ENCODE data around the gene TERB2.
"Not testable (repeated sequence)": the region's sequence is repeated elsewhere in the genome, so short reads cannot be mapped to it uniquely, and the experiment has no call there.

DNA sequence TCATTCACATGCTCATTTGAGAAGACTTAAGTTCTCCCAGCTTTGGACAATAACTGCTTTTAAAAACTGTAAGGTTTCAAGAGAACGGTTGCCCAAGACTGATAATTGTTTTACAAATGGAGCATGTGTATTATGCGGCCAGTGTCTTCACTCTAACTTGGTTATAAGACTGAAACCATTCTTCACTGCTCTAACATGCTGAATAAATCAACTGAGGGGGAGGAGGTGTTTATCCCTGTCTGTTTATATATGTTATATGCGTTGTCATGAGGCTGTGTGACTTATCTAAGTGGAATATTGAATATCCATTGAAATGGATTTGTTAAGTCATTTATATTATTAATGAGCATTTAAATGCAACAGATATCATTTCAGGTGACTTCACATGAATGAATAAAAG lies 41.1 kb downstream of the TERB2 start:
- not testable (repeated sequence) for TF ChIP-seq CTCF (IDR thresholded peaks at IDR 0.05 in 2 of 3, conservative IDR thresholded peaks at IDR 0.05 in 1 of 3; ENCODE audit: borderline replicate concordance in 1 of 3, insufficient read depth in 1 of 3, low read depth in 2 of 3, low read length in 2 of 3); POLR2A (IDR thresholded peaks at IDR 0.05; ENCODE audit: borderline replicate concordance, extremely low read depth, insufficient read depth, insufficient read length); JUND (IDR thresholded peaks at IDR 0.05); EZH2 (IDR thresholded peaks at IDR 0.05); ATF3 (IDR thresholded peaks at IDR 0.05); YY1 (IDR thresholded peaks at IDR 0.05; ENCODE audit: extremely low read depth, insufficient replicate concordance, low read depth, low read length); POLR2AphosphoS5 (IDR thresholded peaks at IDR 0.05; ENCODE audit: low read depth, low read length); ZFX (IDR thresholded peaks at IDR 0.05); REST (IDR thresholded peaks at IDR 0.05; ENCODE audit: low read depth); SRF (IDR thresholded peaks at IDR 0.05; ENCODE audit: low read depth)
- TF ChIP-seq, protein P1, sequence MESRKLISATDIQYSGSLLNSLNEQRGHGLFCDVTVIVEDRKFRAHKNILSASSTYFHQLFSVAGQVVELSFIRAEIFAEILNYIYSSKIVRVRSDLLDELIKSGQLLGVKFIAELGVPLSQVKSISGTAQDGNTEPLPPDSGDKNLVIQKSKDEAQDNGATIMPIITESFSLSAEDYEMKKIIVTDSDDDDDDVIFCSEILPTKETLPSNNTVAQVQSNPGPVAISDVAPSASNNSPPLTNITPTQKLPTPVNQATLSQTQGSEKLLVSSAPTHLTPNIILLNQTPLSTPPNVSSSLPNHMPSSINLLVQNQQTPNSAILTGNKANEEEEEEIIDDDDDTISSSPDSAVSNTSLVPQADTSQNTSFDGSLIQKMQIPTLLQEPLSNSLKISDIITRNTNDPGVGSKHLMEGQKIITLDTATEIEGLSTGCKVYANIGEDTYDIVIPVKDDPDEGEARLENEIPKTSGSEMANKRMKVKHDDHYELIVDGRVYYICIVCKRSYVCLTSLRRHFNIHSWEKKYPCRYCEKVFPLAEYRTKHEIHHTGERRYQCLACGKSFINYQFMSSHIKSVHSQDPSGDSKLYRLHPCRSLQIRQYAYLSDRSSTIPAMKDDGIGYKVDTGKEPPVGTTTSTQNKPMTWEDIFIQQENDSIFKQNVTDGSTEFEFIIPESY (IDR thresholded peaks at IDR 0.05; ENCODE audit: extremely low read depth, insufficient replicate concordance, low read length), result not testable (repeated sequence)
